GM23338 (cell line): ENCODE data around the gene ZNF697. TPM values are rescaled to one million over a fixed set of nuclear protein-coding genes. Genes with fewer than 3 reads are reported as not detected.

Source experiments
- ATAC-seq: fragments of 200-7000 bp; cut with Tn5 transposase; 3 replicates; pipeline ENCODE4 v1.9.1; 2020
- DNase-seq: peaks from one replicate; pipeline ENCODE4 v3.0.0-alpha.2; 2015; ENCODE audit warnings: low spot score
- H2AFZ ChIP-seq: fragments of 200-600 bp; sonication (generic); 2 replicates; pipeline ENCODE4 v1.8.0; 2016; ENCODE audit warnings: antibody characterized with exemption, mild to moderate bottlenecking, moderate library complexity
- H3F3A ChIP-seq: fragments of 200-600 bp; sonication (generic); replicated peaks from 2 replicates; pipeline ENCODE4 v1.8.0; 2017; ENCODE audit warnings: antibody characterized with exemption, mixed run types, low read depth
- H3K27ac ChIP-seq: fragments of 200-600 bp; sonication (generic); 2 replicates; pipeline ENCODE4 v1.6.1; 2016; ENCODE audit warnings: low read depth
- H3K27me3 ChIP-seq: fragments of 200-600 bp; sonication (generic); 2 replicates; pipeline ENCODE4 v1.8.0; 2016; ENCODE audit warnings: mild to moderate bottlenecking, mixed run types, moderate library complexity; ENCODE audit not compliant: insufficient read depth
- H3K36me3 ChIP-seq: fragments of 200-600 bp; sonication (generic); 2 replicates; pipeline ENCODE4 v1.8.0; 2016; ENCODE audit warnings: mild to moderate bottlenecking; ENCODE audit not compliant: insufficient read depth
- H3K4me1 ChIP-seq: fragments of 200-600 bp; sonication (generic); 2 replicates; pipeline ENCODE4 v1.8.0; 2016; ENCODE audit warnings: mild to moderate bottlenecking, moderate library complexity; ENCODE audit not compliant: insufficient read depth
- H3K4me2 ChIP-seq: fragments of 200-600 bp; sonication (generic); 2 replicates; pipeline ENCODE4 v1.7.1; 2017; ENCODE audit warnings: mixed run types
- H3K4me3 ChIP-seq: fragments of 200-600 bp; sonication (generic); 2 replicates; pipeline ENCODE4 v1.6.1; 2016; ENCODE audit warnings: mixed run types
- H3K79me2 ChIP-seq: fragments of 200-600 bp; sonication (generic); replicated peaks from 2 replicates; pipeline ENCODE4 v1.8.0; 2017; ENCODE audit warnings: mild to moderate bottlenecking; ENCODE audit not compliant: insufficient read depth
- H3K9me2 ChIP-seq: fragments of 200-600 bp; sonication (generic); 2 replicates; pipeline ENCODE4 v1.8.0; 2017; ENCODE audit not compliant: insufficient read depth
- H4K20me1 ChIP-seq: fragments of 200-600 bp; sonication (generic); replicated peaks from 2 replicates; pipeline ENCODE4 v1.8.0; 2017; ENCODE audit warnings: mild to moderate bottlenecking; ENCODE audit not compliant: insufficient read depth
- H3K27ac Mint-ChIP-seq: 2 replicates; pipeline ENCODE4 v1.8.0; 2020; ENCODE audit warnings: inconsistent platforms, mild to moderate bottlenecking, moderate library complexity, mixed read lengths
- H3K27me3 Mint-ChIP-seq: 3 replicates; pipeline ENCODE4 v1.8.0; 2022; ENCODE audit warnings: low read depth, mild to moderate bottlenecking, moderate library complexity, mixed read lengths, inconsistent platforms; ENCODE audit not compliant: insufficient read depth, poor library complexity
- H3K36me3 Mint-ChIP-seq: 3 replicates; pipeline ENCODE4 v1.8.0; 2021; ENCODE audit warnings: low read depth, mild to moderate bottlenecking, inconsistent platforms, moderate library complexity, mixed read lengths
- H3K4me1 Mint-ChIP-seq: 3 replicates; pipeline ENCODE4 v1.8.0; 2020; ENCODE audit warnings: mild to moderate bottlenecking, inconsistent platforms, mixed read lengths
- H3K4me3 Mint-ChIP-seq: 3 replicates; pipeline ENCODE4 v1.8.0; 2021; ENCODE audit warnings: moderate library complexity, mild to moderate bottlenecking, inconsistent platforms, mixed read lengths
- H3K9me3 Mint-ChIP-seq: 3 replicates; pipeline ENCODE4 v1.8.0; 2020; ENCODE audit warnings: moderate library complexity, mild to moderate bottlenecking, inconsistent platforms, mixed read lengths
- CREB1 ChIP-seq: fragments of 250-450 bp; sonication (Bioruptor Pico); IDR thresholded peaks from 2 replicates; pipeline ENCODE4 v1.5.0; 2020; ENCODE audit warnings: low read depth, mild to moderate bottlenecking, moderate library complexity
- ETS1 ChIP-seq: IDR thresholded peaks from 2 replicates; pipeline ENCODE4 v1.6.1; 2016; ENCODE audit warnings: antibody characterized with exemption
- EZH2 ChIP-seq: fragments of 200-600 bp; sonication (generic); IDR thresholded peaks from one replicate; pipeline ENCODE4 v1.8.0; 2017; ENCODE audit warnings: antibody characterized with exemption, mild to moderate bottlenecking, low read depth; ENCODE audit not compliant: unreplicated experiment
- EZH2phosphoT487 ChIP-seq: fragments of 200-600 bp; sonication (generic); IDR thresholded peaks from one replicate; pipeline ENCODE4 v1.8.1; 2018; ENCODE audit warnings: antibody characterized with exemption; ENCODE audit not compliant: unreplicated experiment
- JUNB ChIP-seq: IDR thresholded peaks from one replicate; pipeline ENCODE4 v1.6.1; 2016; ENCODE audit warnings: antibody characterized with exemption; ENCODE audit not compliant: unreplicated experiment
- STAT1 ChIP-seq: IDR thresholded peaks from one replicate; pipeline ENCODE4 v1.6.1; 2016; ENCODE audit warnings: antibody characterized with exemption; ENCODE audit not compliant: unreplicated experiment
- polyA plus RNA-seq: library from polyadenylated mRNA; unstranded; fragments of >200 nt; fragmentation: Nextera tagmentation; extraction: Ambion mirVana; gene quantifications from 2 replicates; pipeline ENCODE4 v1.2.1, GENCODE V29; 2016
- total RNA-seq: library from RNA; depleted of rRNA; stranded (reverse); fragments of >200 nt; shearing (Covaris generic); gene quantifications from 2 replicates; pipeline ENCODE4 v1.2.3, GENCODE V29; 2014
- TF ChIP-seq, protein P1 (sequence below), 2 experiments: fragments of 200-600 bp in 1 of 2; sonication (generic) in 1 of 2; conservative IDR thresholded peaks; 2 replicates each; pipeline versions ENCODE4 v1.5.1 to v1.6.1; 2016 to 2017; ENCODE audit warnings: antibody characterized with exemption in 2 of 2, low read depth in 2 of 2, mild to moderate bottlenecking in 2 of 2, moderate library complexity in 1 of 2
- TF ChIP-seq, protein P2 (sequence below): fragments of 250-450 bp; sonication (Bioruptor Pico); IDR thresholded peaks from 2 replicates; pipeline ENCODE4 v1.5.0; 2020; ENCODE audit warnings: mild to moderate bottlenecking, moderate library complexity

ZNF697 gene
- total and polyA plus RNA-seq, 2 experiments from 2014 or later = 5.4 to 32.0 TPM

DNA sequence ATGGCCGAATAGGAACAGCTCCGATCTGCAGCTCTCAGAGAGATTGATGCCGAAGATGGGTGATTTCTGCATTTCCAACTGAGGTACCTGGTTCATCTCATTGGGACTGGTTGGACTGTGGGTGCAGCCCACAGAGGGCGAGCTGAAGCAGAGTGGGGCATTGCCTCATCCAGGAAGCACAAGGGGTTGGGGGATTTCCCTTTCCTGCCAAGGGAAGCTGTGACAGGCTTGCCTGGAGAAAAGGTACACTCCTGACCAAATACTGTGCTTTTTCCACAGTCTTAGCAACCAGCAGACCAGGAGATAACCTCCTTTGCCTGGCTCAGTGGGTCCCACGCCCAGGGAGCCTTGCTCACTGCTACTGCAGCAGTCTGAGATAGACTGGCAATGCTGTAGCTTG lies 74.2 kb downstream of the ZNF697 start:
- no peaks in the 10 kb centered on the region for H3K36me3 Mint-ChIP-seq
- peaks cover 9% of the 10 kb centered on the region; the same call in 2 of the 3 replicates for H3K4me1 Mint-ChIP-seq
- H3K27me3 Mint-ChIP-seq = no peaks in the 10 kb centered on the region
- Histone ChIP-seq H3K4me3 (no peak overlapping the region), H3K79me2 (no peaks in the 10 kb centered on the region), H2AFZ (peak overlapping the region; percentile 91), H4K20me1 (no peaks in the 10 kb centered on the region), H3F3A (no peaks in the 10 kb centered on the region), H3K4me1 (no peaks in the 10 kb centered on the region), H3K27me3 (no peaks in the 10 kb centered on the region), H3K9me2 (peaks cover 9% of the 10 kb centered on the region; the same call in 1 of the 2 replicates), H3K27ac (no peak overlapping the region), H3K4me2 (no peak overlapping the region), H3K36me3 (no peaks in the 10 kb centered on the region)
- peaks cover 4% of the 10 kb centered on the region; the same call in 2 of the 3 replicates for H3K9me3 Mint-ChIP-seq
- TF ChIP-seq STAT1 (no peak), EZH2 (no peak), EZH2phosphoT487 (no peak), CREB1 (no peak), ETS1 (no peak), JUNB (no peak)
- TF ChIP-seq, protein P1, sequence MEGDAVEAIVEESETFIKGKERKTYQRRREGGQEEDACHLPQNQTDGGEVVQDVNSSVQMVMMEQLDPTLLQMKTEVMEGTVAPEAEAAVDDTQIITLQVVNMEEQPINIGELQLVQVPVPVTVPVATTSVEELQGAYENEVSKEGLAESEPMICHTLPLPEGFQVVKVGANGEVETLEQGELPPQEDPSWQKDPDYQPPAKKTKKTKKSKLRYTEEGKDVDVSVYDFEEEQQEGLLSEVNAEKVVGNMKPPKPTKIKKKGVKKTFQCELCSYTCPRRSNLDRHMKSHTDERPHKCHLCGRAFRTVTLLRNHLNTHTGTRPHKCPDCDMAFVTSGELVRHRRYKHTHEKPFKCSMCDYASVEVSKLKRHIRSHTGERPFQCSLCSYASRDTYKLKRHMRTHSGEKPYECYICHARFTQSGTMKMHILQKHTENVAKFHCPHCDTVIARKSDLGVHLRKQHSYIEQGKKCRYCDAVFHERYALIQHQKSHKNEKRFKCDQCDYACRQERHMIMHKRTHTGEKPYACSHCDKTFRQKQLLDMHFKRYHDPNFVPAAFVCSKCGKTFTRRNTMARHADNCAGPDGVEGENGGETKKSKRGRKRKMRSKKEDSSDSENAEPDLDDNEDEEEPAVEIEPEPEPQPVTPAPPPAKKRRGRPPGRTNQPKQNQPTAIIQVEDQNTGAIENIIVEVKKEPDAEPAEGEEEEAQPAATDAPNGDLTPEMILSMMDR (conservative IDR thresholded peaks at IDR 0.05; ENCODE audit: low read depth in 2 of 2) = no peak
- TF ChIP-seq, protein P2, sequence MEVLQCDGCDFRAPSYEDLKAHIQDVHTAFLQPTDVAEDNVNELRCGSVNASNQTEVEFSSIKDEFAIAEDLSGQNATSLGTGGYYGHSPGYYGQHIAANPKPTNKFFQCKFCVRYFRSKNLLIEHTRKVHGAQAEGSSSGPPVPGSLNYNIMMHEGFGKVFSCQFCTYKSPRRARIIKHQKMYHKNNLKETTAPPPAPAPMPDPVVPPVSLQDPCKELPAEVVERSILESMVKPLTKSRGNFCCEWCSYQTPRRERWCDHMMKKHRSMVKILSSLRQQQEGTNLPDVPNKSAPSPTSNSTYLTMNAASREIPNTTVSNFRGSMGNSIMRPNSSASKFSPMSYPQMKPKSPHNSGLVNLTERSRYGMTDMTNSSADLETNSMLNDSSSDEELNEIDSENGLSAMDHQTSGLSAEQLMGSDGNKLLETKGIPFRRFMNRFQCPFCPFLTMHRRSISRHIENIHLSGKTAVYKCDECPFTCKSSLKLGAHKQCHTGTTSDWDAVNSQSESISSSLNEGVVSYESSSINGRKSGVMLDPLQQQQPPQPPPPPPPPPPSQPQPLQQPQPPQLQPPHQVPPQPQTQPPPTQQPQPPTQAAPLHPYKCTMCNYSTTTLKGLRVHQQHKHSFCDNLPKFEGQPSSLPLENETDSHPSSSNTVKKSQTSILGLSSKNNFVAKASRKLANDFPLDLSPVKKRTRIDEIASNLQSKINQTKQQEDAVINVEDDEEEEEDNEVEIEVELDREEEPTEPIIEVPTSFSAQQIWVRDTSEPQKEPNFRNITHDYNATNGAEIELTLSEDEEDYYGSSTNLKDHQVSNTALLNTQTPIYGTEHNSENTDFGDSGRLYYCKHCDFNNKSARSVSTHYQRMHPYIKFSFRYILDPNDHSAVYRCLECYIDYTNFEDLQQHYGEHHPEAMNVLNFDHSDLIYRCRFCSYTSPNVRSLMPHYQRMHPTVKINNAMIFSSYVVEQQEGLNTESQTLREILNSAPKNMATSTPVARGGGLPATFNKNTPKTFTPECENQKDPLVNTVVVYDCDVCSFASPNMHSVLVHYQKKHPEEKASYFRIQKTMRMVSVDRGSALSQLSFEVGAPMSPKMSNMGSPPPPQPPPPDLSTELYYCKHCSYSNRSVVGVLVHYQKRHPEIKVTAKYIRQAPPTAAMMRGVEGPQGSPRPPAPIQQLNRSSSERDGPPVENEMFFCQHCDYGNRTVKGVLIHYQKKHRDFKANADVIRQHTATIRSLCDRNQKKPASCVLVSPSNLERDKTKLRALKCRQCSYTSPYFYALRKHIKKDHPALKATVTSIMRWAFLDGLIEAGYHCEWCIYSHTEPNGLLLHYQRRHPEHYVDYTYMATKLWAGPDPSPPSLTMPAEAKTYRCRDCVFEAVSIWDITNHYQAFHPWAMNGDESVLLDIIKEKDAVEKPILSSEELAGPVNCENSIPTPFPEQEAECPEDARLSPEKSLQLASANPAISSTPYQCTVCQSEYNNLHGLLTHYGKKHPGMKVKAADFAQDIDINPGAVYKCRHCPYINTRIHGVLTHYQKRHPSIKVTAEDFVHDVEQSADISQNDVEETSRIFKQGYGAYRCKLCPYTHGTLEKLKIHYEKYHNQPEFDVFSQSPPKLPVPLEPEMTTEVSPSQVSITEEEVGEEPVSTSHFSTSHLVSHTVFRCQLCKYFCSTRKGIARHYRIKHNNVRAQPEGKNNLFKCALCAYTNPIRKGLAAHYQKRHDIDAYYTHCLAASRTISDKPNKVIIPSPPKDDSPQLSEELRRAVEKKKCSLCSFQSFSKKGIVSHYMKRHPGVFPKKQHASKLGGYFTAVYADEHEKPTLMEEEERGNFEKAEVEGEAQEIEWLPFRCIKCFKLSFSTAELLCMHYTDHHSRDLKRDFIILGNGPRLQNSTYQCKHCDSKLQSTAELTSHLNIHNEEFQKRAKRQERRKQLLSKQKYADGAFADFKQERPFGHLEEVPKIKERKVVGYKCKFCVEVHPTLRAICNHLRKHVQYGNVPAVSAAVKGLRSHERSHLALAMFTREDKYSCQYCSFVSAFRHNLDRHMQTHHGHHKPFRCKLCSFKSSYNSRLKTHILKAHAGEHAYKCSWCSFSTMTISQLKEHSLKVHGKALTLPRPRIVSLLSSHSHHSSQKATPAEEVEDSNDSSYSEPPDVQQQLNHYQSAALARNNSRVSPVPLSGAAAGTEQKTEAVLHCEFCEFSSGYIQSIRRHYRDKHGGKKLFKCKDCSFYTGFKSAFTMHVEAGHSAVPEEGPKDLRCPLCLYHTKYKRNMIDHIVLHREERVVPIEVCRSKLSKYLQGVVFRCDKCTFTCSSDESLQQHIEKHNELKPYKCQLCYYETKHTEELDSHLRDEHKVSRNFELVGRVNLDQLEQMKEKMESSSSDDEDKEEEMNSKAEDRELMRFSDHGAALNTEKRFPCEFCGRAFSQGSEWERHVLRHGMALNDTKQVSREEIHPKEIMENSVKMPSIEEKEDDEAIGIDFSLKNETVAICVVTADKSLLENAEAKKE = no peak
- no peak overlapping the region for H3K4me3 Mint-ChIP-seq
- no peak overlapping the region for H3K27ac Mint-ChIP-seq
- ATAC-seq (no peak), DNase-seq (no peak)
